ENCODE results near the gene MROH2B. TPM values are rescaled to one million over a fixed set of nuclear protein-coding genes. Genes with fewer than 3 reads are reported as not detected.

MROH2B gene
- total RNA-seq (2014; rRNA removed; shearing (Covaris generic)) = not detected in 2 replicates

GRCh38 chr5:41071242-41071641 is at the start of gene MROH2B:
MROH2B (minus strand) TSS chr5:41071342; CDS start chr5:41070852, 490 bp downstream.
- no peak for DNase-seq (ENCODE audit: low spot score)

- no peak for DNase-seq (ENCODE audit: low spot score)
Measured at GRCh38 chr5:41120600-41120999, 49.5 kb upstream of the MROH2B start.

GRCh38 chr5:41118177-41118576 is 47.0 kb upstream of the MROH2B start:
- DNase-seq (ENCODE audit: low spot score) = no peak

- no peak for DNase-seq (ENCODE audit: low spot score)
Measured at GRCh38 chr5:41115281-41115680, 44.1 kb upstream of the MROH2B start.

- no peak for DNase-seq (ENCODE audit: low spot score)
Measured at GRCh38 chr5:41112486-41113455, 41.6 kb upstream of the MROH2B start.

DNA sequence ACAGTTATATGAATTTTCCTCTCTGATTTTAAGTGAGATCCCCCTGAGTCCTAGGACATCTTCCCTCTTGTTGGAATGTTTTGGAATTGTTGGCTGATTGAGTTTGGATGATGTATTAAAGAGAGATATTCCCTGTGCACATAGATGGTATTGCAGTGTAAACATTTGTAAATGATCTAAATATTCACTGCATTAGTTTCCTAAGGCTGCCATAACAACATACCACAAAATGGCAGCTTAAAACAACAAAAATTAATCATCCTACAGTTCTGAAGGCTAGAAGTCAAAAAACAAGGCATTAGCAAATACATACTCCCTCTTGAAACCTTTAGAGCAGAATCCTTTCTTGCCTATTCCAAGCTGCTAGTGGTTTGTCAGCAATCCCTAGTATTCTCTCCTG is 38.0 kb upstream of the MROH2B start:
- DNase-seq (ENCODE audit: low spot score) = no peak

GRCh38 chr5:41102341-41102740 is 31.2 kb upstream of the MROH2B start:
- no peak for DNase-seq (ENCODE audit: low spot score)

GRCh38 chr5:41097642-41098041 is 26.5 kb upstream of the MROH2B start:
- DNase-seq (ENCODE audit: low spot score) = no peak

- no peak for DNase-seq (ENCODE audit: low spot score)
Measured at GRCh38 chr5:41095324-41096101, 24.4 kb upstream of the MROH2B start.

GRCh38 chr5:41094871-41095270 is 23.7 kb upstream of the MROH2B start:
- DNase-seq (ENCODE audit: low spot score) = peak; percentile 27

GRCh38 chr5:41093803-41094202 is 22.7 kb upstream of the MROH2B start:
- no peak for DNase-seq (ENCODE audit: low spot score)

DNA sequence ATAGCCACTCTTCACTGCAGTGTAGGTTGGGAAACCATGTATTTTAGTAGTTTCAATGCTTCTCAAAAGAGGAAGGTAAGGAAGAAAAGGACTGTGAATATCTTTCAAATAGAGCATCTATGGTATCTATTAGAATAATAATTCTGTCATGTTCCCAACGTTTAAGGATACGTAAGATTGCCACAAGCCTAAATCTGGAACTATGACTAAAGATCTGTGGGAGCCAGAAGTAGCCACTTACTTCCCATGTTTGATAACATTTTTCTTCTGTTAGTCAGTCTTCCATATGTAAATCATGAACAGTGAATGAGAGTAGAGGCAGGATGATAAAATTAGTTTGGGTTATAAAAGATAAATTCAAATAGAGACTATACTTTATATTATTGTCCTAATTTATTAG is 16.3 kb upstream of the MROH2B start:
- DNase-seq (ENCODE audit: low spot score) = no peak

- no peak for DNase-seq (ENCODE audit: low spot score)
Measured at GRCh38 chr5:41083306-41083705, 12.2 kb upstream of the MROH2B start.

DNA sequence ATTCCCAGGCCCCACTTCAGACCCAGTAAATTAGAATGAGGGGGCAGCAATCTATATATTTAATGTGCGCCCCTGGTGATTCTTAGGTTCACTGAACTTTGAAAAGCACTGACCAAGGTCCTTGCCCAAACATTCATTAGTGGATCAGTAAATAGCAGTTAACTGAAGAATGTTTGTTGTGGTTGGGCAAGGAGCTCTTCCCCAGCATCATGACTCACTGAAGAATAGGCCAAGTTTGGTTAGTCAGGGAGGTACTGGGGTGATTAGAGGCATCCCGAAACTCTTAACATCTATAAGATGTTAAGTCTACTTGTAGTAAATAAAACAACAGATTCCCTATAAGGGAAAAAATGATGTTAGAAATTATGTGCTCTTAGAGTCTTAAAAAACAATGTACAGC is 833 bp upstream of the MROH2B start:
- DNase-seq (ENCODE audit: low spot score) = no peak

DNA sequence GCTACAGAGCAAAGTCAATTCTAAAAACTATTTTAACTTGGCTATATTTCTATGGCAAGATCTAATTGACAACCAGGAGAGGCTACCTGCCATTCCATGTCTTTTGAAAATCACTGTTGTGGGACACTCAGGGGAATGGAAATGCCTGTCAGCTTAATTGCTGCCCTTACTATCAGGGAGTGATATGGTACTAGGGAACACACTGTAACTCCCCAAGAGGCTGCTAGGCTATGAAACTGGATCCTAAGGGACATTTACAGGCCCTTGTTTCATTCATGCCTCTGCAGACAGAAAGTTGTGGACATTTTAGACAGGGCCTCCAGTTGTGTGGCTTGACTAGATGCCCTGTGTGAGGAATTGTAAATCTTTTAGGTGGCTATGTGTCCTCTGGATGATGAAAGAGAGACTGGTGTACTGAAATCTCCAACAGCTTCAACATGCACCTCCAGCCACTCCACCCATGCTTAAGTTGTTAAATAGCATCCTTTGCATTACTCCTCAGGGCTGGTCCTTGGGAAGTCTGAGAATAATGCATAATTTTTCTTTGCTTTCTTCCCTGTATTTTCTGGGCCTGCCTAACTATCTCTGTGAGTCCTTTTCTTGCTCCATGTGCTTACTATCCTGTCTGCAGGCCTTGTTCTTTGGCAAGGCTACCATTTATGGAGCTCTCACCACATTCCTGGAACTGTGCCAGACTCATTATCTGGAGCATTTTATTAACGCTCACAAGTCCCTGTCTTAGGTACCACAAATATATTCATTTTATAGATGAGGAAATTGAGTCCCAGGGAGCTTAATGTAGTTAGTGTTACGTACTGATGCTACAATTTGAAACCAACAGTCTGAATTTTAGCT is 3.2 kb downstream of the MROH2B start:
- DNase-seq (ENCODE audit: low spot score) = peak; percentile 19

DNA sequence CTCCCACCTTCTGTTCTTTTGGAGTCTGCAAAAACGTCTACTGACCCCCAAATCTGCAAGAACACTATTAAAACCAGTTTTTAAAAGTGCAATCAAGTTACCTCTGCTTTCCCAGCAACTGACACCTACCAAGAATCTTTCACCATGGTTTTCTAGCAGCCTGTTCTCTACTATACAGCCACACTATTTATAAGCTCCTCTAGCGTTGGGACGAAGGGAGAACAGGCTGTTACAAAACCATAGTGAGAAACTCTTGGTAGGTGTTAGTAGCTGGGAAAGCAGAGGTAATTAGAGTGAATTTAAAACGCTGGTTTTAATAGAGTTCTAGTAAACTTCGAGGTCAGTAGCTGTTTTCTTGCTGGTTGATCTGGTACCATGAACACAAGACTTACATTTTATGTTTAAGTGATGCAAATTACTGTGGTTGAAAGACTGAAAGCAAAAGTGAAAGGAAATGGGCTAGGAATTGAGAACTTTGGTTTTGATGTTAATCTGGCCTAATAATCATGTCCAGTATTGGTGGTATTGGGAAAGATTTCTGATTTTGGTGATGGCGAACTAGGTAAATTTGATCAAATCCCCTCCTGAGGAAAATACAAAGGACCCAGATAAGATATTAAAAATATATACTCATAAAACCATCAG is 5.3 kb downstream of the MROH2B start:
- no peak for DNase-seq (ENCODE audit: low spot score)

GRCh38 chr5:41057940-41058339 is 13.2 kb downstream of the MROH2B start:
- no peak for DNase-seq (ENCODE audit: low spot score)

GRCh38 chr5:41057231-41057630 is 13.9 kb downstream of the MROH2B start:
- DNase-seq (ENCODE audit: low spot score) = no peak

GRCh38 chr5:41048986-41049385 is 22.2 kb downstream of the MROH2B start:
- no peak for DNase-seq (ENCODE audit: low spot score)

DNA sequence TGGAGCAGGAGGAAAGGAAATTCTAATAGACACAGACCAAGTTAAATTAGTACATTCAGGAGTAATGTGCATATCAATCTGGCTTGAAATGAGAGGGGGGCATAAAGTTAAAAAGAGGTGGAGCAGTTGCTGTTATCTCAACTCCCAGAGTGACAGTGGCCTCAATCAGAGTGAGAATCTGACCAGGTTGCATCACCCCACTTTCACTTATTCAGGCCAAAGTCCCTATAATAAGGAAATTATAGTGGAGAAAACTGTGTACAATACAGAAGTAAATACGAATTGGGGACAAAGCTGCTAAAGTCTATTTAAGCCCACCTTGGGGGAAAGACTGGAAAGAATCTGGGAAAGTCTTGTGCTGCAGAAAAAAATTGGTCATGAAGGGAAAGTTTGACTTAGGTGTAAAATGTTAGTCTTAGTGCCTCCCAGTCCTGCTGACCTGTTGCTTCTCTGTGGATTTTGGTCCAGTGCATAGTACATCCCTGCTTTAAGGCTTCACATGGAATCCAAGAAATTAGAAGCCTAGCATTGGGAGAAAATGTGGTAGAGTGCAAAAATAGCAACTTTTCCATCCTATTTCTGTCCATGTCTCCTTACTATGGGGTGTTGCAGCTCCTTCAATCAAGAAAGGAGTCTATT is 27.9 kb downstream of the MROH2B start:
- no peak for DNase-seq (ENCODE audit: low spot score)

GRCh38 chr5:41032973-41033372 is 38.2 kb downstream of the MROH2B start:
- DNase-seq (ENCODE audit: low spot score) = no peak

Measured in HT-29 (cell line).